Measurements from ENCODE around the gene CTTN. TPM values are rescaled to one million over a fixed set of nuclear protein-coding genes. Genes with fewer than 3 reads are reported as not detected.

CTTN gene
- total RNA-seq, 6 experiments from 2014 or later = 365 to 411 (median 374) TPM

DNA sequence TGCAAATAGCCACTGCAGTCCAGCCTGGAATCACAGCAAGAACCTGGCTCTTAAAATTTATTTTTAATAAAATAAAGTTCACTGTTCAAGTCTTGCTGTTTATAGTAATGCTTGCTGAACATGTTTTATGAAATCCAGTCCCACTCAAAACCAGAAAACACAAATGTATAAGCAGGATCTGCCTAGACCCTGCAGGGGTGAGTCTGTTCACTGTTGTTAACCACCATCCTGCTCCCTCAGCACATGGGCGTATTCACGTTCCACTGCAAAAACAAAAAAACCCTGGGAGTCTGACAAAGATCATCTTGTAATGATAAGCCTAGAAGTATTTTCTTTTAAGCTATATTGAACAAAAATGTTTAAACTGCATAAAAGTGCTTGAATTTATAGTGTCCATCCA lies 45.0 kb upstream of the CTTN start:
- Mint-ChIP-seq H3K4me3 (no peak overlapping the region), H3K27me3 (ENCODE audit: insufficient read depth) (no peaks in the 10 kb centered on the region), H3K9me3 (no peaks in the 10 kb centered on the region), H3K4me1 (ENCODE audit: low read depth) (no peaks in the 10 kb centered on the region), H3K36me3 (ENCODE audit: low read depth) (peaks cover 35% of the 10 kb centered on the region), H3K27ac (no peak overlapping the region)
- DNase-seq = no peak
- TF ChIP-seq, protein P1, sequence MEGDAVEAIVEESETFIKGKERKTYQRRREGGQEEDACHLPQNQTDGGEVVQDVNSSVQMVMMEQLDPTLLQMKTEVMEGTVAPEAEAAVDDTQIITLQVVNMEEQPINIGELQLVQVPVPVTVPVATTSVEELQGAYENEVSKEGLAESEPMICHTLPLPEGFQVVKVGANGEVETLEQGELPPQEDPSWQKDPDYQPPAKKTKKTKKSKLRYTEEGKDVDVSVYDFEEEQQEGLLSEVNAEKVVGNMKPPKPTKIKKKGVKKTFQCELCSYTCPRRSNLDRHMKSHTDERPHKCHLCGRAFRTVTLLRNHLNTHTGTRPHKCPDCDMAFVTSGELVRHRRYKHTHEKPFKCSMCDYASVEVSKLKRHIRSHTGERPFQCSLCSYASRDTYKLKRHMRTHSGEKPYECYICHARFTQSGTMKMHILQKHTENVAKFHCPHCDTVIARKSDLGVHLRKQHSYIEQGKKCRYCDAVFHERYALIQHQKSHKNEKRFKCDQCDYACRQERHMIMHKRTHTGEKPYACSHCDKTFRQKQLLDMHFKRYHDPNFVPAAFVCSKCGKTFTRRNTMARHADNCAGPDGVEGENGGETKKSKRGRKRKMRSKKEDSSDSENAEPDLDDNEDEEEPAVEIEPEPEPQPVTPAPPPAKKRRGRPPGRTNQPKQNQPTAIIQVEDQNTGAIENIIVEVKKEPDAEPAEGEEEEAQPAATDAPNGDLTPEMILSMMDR (IDR thresholded peaks at IDR 0.05) = no peak

GRCh38 chr11:70353900-70354568 lies 44.3 kb upstream of the CTTN start:
- Mint-ChIP-seq H3K4me1 (ENCODE audit: low read depth) (no peaks in the 10 kb centered on the region), H3K9me3 (no peaks in the 10 kb centered on the region), H3K36me3 (ENCODE audit: low read depth) (peaks cover 32% of the 10 kb centered on the region), H3K27ac (no peak overlapping the region), H3K4me3 (no peak overlapping the region), H3K27me3 (ENCODE audit: insufficient read depth) (no peaks in the 10 kb centered on the region)
- DNase-seq = no peak
- TF ChIP-seq, protein P1 (IDR thresholded peaks at IDR 0.05) = no peak

- Mint-ChIP-seq H3K27me3 (ENCODE audit: insufficient read depth) (no peaks in the 10 kb centered on the region), H3K36me3 (ENCODE audit: low read depth) (peaks cover 31% of the 10 kb centered on the region), H3K4me1 (ENCODE audit: low read depth) (no peaks in the 10 kb centered on the region), H3K9me3 (no peaks in the 10 kb centered on the region), H3K27ac (no peak overlapping the region), H3K4me3 (no peak overlapping the region)
- TF ChIP-seq, protein P1 (IDR thresholded peaks at IDR 0.05) = no peak
- DNase-seq = no peak
These were observed 43.7 kb upstream of the CTTN start for GRCh38 chr11:70354629-70355028.

DNA sequence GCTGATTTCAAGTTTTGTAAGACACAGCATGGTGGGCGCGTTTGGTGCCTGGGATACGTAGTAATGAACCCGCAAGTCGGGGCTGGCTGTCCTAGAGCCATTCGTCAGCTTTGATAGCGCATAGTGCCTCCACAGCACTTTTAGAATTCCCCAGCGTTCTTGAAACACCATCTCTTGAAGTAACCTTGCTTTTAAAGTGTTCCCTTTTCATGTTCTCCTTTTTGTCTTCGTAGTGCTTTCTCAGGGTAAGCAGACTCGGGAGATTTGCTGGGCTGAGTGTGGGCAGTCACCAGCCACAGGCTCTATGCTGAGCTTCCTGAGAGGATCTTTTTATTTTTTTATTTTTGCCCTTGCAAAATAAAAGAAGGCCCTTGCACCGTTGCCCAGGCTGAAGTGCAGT lies 39.6 kb upstream of the CTTN start:
- TF ChIP-seq, protein P1 (IDR thresholded peaks at IDR 0.05) = no peak
- Mint-ChIP-seq H3K4me1 (ENCODE audit: low read depth) (no peaks in the 10 kb centered on the region), H3K27ac (no peak overlapping the region), H3K9me3 (no peaks in the 10 kb centered on the region), H3K27me3 (ENCODE audit: insufficient read depth) (peaks cover 3% of the 10 kb centered on the region; the same call in 1 of the 2 replicates), H3K36me3 (ENCODE audit: low read depth) (peaks cover 38% of the 10 kb centered on the region), H3K4me3 (no peak overlapping the region)
- DNase-seq = no peak

- TF ChIP-seq, protein P1 (IDR thresholded peaks at IDR 0.05) = no peak
- no peaks in the 10 kb centered on the region for H3K4me1 Mint-ChIP-seq (ENCODE audit: low read depth)
- H3K27me3 Mint-ChIP-seq (ENCODE audit: insufficient read depth) = peaks cover 3% of the 10 kb centered on the region; the same call in 1 of the 2 replicates
- no peaks in the 10 kb centered on the region for H3K9me3 Mint-ChIP-seq
- H3K36me3 Mint-ChIP-seq (ENCODE audit: low read depth) = peaks cover 30% of the 10 kb centered on the region
- H3K4me3 Mint-ChIP-seq = no peak overlapping the region
- no peak for DNase-seq
- H3K27ac Mint-ChIP-seq = no peak overlapping the region
These were observed 38.7 kb upstream of the CTTN start for GRCh38 chr11:70359451-70360205.
